Pancreas (tissue), 10 donors: ENCODE results near the gene BARX1. TPM values are rescaled to one million over a fixed set of nuclear protein-coding genes. Genes with fewer than 3 reads are reported as not detected.

ENCODE experiments used
- ATAC-seq, 4 donors: fragments of 200-7000 bp; cut with Tn5 transposase; one replicate each; pipeline versions ENCODE4 v1.8.0 to v1.9.1; 2020; ENCODE audit warnings: mild to moderate bottlenecking in 4 of 4, moderate library complexity in 4 of 4
- DNase-seq, 6 donors: peaks; one replicate each; pipeline ENCODE4 v3.0.0-alpha.2; 2020
- FAIRE-seq: peaks from 2 replicates; lab custom pipeline; 2012; peaks lifted over from hg19 to GRCh38; lab: Jason Lieb, UNC
- H3K27ac ChIP-seq, 4 donors: fragments of 200-600 bp; sonication (generic); 1 replicate in 3 of 4; 2 replicates in 1 of 4; pipeline versions ENCODE4 v1.5.0 to v1.8.0; 2020
- H3K27me3 ChIP-seq, 4 donors: fragments of 200-600 bp; one replicate each; pipeline ENCODE4 v1.8.0; 2021
- H3K36me3 ChIP-seq, 3 donors: fragments of 200-600 bp; sonication (generic) in 1 of 3; one replicate each; pipeline versions ENCODE4 v1.5.0 to v1.8.0; 2020 to 2021
- H3K4me1 ChIP-seq, 3 donors: fragments of 200-600 bp; one replicate each; pipeline ENCODE4 v1.8.0; 2021
- H3K4me3 ChIP-seq, 4 donors: fragments of 200-600 bp; sonication (generic) in 2 of 4; one replicate each; pipeline versions ENCODE4 v1.5.0 to v1.8.0; 2020 to 2021
- H3K9me3 ChIP-seq, 4 donors: fragments of 200-600 bp; one replicate each; pipeline ENCODE4 v1.8.0; 2021
- WGBS, 2 donors: extraction: QIAGEN DNeasy Blood & Tissue Kit; methylation state at CpG; one replicate each; pipeline ENCODE4 v1.1.7; 2013; 5-methylcytosine and 5-hydroxymethylcytosine counted together
- intact Hi-C, 3 donors: fragments of 100-400 bp; cut with DNase I; formaldehyde crosslinking; loops; one replicate each; pipeline versions ENCODE4 v1.11.1 to v1.14.2; 2022
- polyA plus RNA-seq, 2 donors: library from polyadenylated mRNA; stranded (reverse); fragments of 200-250 nt; gene quantifications; one replicate each; pipeline ENCODE4 v1.2.3, GENCODE V29; 2013
- total RNA-seq, 6 donors: library from RNA; stranded (reverse); fragmentation: NEBNext Ultra II Directional in 4 of 6; extraction: Animal tissue kit (Norgen Biotek cat#: 25700) in 4 of 6; gene quantifications; one replicate each; pipeline versions ENCODE4 v1.2.1 to v1.2.4, GENCODE V29; 2021 to 2023
- TF ChIP-seq, protein P1 (sequence below), 4 donors: fragments of 200-600 bp; sonication (generic) in 3 of 4; IDR thresholded peaks; one replicate each; pipeline versions ENCODE4 v1.5.0 to v1.8.0; 2021; ENCODE audit warnings: antibody characterized with exemption in 4 of 4
- donor health status: healthy with polysubstance abuse.
- donor health status: DM: no; HTN: no; CAD: no; lungs with moderate emphysema.
- donor health status: DM: no; HTN: no; CAD: no.
- donor health status: control.
- donor health status: control.
- donor health status: Bipolar disorder and iron deficiency.
- donor health status: DM: yes; HTN: yes; CAD: no.
- donor health status: DM: no; HTN: no; CAD: no.
- donor health status: DM: no; HTN: no; CAD: no.
- donor health status: DM: yes; HTN: yes; CAD: no.

BARX1 gene
- total and polyA plus RNA-seq, 8 donors = 0.19 to 3.7 (median 1.1) TPM; not detected in 3

DNA sequence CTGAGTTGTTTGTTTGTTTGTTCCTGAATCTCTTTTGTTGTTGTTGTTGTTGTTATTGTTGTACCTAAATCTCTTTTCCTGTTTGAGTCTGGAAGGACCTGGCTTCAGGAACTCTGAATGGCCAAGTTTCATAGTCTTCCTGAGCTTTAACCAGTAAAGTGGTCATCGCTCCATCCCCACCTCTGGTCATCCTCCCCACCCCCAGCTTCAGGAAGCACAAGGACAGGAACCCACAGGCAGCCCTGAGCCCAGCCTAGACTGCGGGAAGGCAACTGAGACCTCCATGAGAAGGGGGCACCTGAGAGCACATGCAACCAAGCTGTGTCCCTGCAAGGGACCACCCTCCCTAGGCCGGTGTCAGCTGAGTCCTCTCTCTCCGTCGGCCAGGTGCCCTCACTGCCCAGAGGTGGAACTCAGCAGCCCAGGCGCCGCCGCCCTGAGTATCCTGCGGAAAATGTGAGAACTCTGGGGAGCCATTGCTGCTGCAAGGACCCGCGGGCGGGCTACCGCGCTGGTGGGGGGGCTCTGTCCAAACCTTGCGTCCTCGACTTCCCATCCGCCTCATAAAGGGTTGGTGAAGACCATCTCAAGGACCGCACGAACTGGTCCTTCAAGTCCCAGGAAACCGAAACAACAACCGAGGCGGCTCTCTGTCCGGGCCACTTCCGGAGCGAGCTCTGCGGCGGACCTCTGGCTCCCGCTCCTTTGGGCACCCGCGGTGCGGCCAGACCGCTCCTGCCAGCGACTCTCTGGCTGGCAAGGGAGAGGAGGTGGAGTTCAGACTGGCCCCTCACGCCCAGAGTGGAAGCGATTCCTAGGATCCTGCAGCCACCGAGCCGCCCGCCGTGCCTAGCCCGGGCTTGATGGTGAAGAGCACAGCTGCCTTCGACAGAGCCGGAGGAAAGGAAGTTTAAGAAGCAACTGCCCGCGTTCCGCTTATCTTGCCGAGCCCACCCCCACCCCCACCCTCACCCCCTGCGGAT lies 4.2 kb downstream of the BARX1 start:
- DNase-seq (peak; percentile 39 to 81 (median 58)), FAIRE-seq (no peak), ATAC-seq (peak; percentile 67 to 79 (median 74))
- WGBS, 2 donors = 6 to 7% methylated on average over 47 of the region's 47 CpGs
- peaks cover 0 to 15% (median 6%) of the 10 kb centered on the region in 3 donors for H3K4me1 ChIP-seq
- peaks cover 3 to 41% (median 23%) of the 10 kb centered on the region in 4 donors for H3K27me3 ChIP-seq
- no peak overlapping the region for H3K27ac ChIP-seq
- intact Hi-C loops = loop anchor here in 1 of 3 donors (10.0 kb wide), 1 partner anchor 266 kb away; no protein-coding TSS in a partner anchor
- no peaks in the 10 kb centered on the region for H3K9me3 ChIP-seq
- H3K4me3 ChIP-seq = peak overlapping the region; percentile 38 to 45 (median 40)
- H3K36me3 ChIP-seq = no peaks in the 10 kb centered on the region
- TF ChIP-seq, protein P1, sequence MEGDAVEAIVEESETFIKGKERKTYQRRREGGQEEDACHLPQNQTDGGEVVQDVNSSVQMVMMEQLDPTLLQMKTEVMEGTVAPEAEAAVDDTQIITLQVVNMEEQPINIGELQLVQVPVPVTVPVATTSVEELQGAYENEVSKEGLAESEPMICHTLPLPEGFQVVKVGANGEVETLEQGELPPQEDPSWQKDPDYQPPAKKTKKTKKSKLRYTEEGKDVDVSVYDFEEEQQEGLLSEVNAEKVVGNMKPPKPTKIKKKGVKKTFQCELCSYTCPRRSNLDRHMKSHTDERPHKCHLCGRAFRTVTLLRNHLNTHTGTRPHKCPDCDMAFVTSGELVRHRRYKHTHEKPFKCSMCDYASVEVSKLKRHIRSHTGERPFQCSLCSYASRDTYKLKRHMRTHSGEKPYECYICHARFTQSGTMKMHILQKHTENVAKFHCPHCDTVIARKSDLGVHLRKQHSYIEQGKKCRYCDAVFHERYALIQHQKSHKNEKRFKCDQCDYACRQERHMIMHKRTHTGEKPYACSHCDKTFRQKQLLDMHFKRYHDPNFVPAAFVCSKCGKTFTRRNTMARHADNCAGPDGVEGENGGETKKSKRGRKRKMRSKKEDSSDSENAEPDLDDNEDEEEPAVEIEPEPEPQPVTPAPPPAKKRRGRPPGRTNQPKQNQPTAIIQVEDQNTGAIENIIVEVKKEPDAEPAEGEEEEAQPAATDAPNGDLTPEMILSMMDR (IDR thresholded peaks at IDR 0.05) = no peak

DNA sequence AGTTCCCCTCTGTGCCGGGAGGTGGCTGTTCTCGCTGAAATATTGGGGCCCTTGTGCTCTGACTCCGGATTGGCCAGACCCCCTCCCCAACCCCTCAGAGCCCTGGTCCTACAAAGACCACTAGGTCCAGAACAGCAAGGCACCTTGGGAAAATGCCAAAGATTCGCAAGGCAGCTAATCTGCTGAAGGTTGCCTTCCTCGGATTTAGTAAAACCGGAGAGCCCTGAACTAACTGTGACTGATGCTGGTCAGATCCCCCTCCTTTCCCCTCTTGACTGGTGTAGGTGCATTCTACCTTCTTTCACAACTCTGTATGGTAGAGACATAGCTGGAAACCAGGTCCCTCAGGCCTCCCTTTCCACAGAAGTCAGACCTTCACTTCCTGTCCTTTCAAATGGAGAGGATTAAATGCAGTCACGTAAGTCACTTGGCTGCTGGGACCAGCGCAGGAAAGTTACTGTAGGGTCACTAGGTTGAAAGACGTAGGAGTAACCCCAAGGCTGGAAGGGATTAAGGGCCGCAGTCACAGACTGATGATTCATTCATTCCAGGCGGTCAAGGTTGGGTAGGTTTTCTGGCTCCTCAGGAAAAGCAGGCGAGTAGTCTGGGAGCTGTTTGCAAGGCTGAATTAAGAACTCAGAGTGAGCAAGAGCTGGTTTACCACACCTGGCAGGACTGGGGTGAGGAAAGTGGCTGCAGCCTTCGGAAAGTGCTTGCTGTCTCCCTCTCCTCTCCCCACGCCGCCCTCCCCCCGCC lies 5.3 kb downstream of the BARX1 start:
- H3K36me3 ChIP-seq = no peaks in the 10 kb centered on the region
- H3K9me3 ChIP-seq = no peaks in the 10 kb centered on the region
- H3K4me1 ChIP-seq = peaks cover 0 to 16% (median 6%) of the 10 kb centered on the region in 3 donors
- TF ChIP-seq, protein P1 (IDR thresholded peaks at IDR 0.05) = no peak
- H3K4me3 ChIP-seq = no peak overlapping the region
- 33 to 37% methylated on average over 15 to 16 of the region's 16 CpGs for WGBS, 2 donors
- FAIRE-seq (no peak), ATAC-seq (no peak), DNase-seq (peak in 1 of 6 donors; percentile 34)
- intact Hi-C loops = loop anchor here in 1 of 3 donors (10.0 kb wide), 1 partner anchor 265 kb away; no protein-coding TSS in a partner anchor
- no peak overlapping the region for H3K27ac ChIP-seq
- peaks cover 3 to 38% (median 22%) of the 10 kb centered on the region in 4 donors for H3K27me3 ChIP-seq

DNA sequence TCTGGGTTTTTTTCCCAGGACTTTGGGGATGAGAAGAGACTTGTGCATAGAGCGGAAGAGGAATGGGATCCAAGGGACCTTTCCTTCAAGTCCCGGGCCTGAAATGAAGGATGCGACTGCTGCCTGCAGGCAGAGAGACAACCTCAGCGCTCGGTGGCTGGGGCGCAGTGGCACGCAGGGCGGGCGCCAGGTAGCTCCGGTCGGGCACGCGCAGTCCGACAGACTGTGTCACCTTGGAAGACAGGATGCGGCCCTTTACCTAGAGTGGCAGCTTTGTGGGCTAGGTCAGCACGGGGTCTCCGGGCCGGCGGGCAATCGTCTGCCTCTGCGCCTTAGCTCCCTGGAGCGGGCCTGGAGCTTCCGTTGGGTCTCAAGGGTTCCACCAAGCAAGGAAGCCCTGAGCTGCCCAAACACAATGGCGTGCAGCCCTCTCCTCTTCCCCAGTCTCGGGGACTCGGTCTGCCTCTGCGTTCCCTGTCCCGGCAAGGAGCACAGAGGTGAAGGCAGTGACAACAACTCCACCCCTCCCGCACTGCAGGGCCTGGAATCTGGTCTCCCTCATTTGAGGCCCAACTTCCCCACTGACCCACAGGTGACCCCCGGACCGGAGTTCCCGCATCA lies 6.0 kb downstream of the BARX1 start:
- WGBS, 2 donors = 14 to 16% methylated on average over 32 of the region's 32 CpGs
- Histone ChIP-seq H3K4me1 (peaks cover 0 to 16% (median 6%) of the 10 kb centered on the region in 3 donors), H3K9me3 (no peaks in the 10 kb centered on the region), H3K27ac (no peak overlapping the region), H3K27me3 (peaks cover 2 to 32% (median 19%) of the 10 kb centered on the region in 4 donors), H3K36me3 (no peaks in the 10 kb centered on the region), H3K4me3 (no peak overlapping the region)
- no peak for ATAC-seq
- TF ChIP-seq, protein P1 (IDR thresholded peaks at IDR 0.05) = no peak
- peak in 1 of 6 donors; percentile 53 for DNase-seq
- intact Hi-C loops = no loop called here
- FAIRE-seq = no peak

- DNase-seq (peak in 1 of 6 donors; percentile 56), ATAC-seq (no peak)
- H3K4me3 ChIP-seq = no peak overlapping the region
These were observed 6.6 kb downstream of the BARX1 start for GRCh38 chr9:93948441-93949072.

More at GRCh38 chr9:93948441-93949072, 6.6 kb downstream of the BARX1 start:
- intact Hi-C loops = no loop called here
- TF ChIP-seq, protein P1 (IDR thresholded peaks at IDR 0.05) = no peak
- WGBS, 2 donors = 3 to 4% methylated on average over 33 to 40 of the region's 40 CpGs
- H3K27ac ChIP-seq = no peak overlapping the region
- H3K27me3 ChIP-seq = peaks cover 0 to 27% (median 16%) of the 10 kb centered on the region in 4 donors
- no peaks in the 10 kb centered on the region for H3K9me3 ChIP-seq
- peaks cover 0 to 16% (median 6%) of the 10 kb centered on the region in 3 donors for H3K4me1 ChIP-seq
- no peak for FAIRE-seq
- no peaks in the 10 kb centered on the region for H3K36me3 ChIP-seq
